GM18909 (cell line): ENCODE data around the gene DNAJC3.

Source experiments
- ATAC-seq: cut with Tn5 transposase; IDR thresholded peaks from one replicate; pipeline ENCODE4 v1.9.1; 2021; ENCODE audit warnings: mild to moderate bottlenecking; ENCODE audit not compliant: unreplicated experiment, poor library complexity

The DNAJC3 gene

DNA sequence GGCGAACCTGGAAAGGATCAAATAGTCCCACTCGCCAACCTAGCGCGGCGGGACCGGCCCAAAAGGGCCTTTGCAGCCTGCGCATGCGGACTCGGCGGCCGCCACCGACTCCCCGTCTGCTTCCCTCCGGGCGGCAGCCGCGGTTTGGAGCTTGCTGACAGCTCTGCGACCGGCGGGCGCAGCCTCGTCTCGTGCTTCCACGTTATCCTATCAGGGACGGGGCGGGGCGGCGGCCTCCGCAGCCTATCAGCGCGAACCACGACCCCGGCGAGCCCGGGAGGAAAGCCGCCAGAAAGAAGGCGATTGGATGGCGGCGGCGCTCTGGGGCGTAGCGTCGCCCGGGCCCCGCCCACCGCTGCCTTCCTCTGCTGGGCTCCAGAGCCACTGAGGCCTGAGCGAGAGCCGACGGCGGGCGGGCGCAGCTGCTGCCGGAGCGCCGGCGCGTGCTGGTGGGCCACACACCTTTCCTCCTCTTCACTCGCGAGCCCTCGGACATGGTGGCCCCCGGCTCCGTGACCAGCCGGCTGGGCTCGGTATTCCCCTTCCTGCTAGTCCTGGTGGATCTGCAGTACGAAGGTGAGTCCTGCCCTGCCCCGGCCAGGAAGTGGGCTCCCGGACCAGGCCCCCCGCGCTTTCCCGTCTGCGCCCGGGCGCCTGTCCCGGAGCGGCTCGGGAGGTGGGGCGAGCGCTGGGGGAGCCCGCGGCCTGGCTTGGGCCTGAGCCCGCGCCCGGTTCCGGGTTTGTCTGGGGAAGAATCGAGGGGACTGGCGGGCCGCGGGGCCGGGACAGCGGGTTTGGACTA, at the start of gene DNAJC3:
DNAJC3 (plus strand) TSS at position 378 of the 802 bp plus-strand sequence; CDS start at position 495, 117 bp downstream.
- peak; percentile 96 for ATAC-seq

DNA sequence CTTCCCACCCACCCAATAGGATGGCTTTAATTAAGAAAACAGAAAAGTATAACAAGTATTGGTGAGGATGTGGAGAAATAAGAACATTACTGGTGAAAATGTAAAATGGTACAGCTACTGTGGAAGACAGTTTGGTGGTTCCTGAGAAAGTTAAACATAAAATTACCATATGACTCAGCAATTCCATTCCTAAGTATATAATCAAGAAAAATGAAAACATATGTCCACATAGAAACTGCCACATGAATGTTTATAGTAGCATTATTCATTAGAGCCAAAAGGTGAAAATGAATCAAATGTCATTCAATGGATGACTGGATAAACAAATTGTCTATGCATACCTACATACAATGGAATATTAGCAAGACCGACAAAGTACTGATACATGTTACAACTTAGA, 49.3 kb upstream of the DNAJC3 start:
- no peak for ATAC-seq

GRCh38 chr13:95628488-95628887, 48.5 kb upstream of the DNAJC3 start:
- ATAC-seq = no peak

DNA sequence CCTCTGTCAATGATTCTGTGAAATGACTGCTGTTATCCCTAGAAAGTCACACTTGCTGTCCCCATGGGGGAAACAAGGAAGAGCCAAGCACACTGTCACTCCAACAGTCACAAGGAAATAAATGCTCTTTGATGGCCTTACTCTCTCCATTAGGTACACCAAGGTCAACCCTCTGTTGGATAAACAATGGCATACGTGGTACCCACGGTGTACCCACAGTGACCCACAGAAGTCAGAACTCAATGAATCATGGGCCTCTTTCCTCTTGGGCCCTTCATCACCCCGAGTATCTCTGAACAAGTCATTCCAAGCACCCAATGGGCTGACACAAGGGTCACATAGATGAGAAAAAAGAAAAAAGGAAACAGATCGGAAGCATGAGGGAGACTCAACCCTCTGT, 47.9 kb upstream of the DNAJC3 start:
- ATAC-seq = no peak

GRCh38 chr13:95630593-95630992, 46.3 kb upstream of the DNAJC3 start:
- no peak for ATAC-seq

DNA sequence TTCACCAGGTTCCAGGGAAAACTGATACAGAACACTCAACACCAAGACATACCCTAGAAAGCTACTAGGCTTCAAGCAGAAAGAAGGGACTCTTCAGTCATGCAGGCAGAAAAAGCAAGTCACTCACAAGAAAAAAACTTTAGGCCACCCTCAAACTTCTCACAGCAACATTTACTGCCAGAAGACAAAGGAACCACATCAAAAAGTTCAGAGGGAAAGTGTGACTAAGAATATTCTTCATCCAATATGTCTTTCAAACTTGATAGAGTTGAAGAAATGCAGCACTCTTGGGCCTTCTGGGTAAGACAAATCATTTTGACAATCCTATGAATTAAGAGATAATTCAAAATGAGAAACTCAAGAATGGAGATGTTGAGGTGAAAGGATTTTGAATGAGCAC, 40.1 kb upstream of the DNAJC3 start:
- ATAC-seq = no peak

DNA sequence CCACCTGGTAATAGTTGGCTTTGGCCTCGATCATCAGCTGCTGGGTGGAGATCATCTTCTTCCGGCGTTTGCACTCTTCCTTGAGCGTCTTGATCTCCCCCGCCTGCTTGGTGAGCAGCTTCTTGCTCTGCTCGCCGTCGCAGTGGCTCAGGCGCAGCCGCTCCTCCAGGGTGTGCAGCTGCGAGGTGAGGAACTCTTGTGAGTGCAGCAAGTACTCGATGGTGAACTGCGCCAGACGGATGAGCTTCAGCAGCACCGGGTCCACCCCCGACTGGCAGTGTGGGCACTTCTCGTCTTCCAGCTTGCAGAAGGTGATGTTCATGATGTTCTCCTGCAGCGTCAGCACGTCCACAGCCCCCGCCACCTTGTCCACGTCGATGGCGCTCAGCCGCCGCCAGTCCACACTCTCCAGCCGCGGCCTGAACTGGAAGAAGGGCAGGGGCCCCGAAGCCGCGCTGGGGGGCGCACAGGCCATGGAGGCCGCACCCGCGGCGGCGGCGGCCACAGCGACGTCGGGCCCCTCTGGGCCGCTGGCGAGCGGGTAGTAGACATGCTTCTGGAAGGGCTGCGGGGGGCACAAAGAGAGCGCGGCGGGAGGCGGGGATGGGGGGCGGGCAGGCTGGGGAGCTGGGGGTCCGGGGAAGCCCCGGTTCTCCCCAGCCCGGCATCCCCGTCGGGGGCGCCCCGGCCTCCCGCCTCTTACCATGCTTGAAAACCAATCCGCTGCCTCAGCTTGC, 35.5 kb upstream of the DNAJC3 start:
- no peak for ATAC-seq

- no peak for ATAC-seq
Observed at GRCh38 chr13:95642028-95642621, 34.8 kb upstream of the DNAJC3 start.

DNA sequence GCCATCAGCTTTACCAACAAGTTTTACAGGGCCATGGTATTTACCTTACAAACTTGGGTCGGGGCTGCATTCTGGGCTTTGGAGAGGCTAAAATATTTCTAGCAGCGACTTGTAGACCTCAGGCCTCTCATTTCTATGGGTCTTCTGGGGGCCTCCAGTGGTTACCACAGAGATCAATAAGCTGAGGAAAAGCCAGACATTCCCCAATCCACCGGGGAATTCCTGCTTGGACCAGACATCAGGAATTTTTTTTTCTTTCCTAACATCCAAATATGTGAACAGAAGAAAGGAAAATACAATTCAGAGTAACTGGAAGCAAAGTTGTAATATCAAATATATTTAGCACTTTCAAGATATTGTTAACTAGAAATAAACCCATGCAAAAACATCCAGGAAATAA, 33.9 kb upstream of the DNAJC3 start:
- ATAC-seq = no peak

DNA sequence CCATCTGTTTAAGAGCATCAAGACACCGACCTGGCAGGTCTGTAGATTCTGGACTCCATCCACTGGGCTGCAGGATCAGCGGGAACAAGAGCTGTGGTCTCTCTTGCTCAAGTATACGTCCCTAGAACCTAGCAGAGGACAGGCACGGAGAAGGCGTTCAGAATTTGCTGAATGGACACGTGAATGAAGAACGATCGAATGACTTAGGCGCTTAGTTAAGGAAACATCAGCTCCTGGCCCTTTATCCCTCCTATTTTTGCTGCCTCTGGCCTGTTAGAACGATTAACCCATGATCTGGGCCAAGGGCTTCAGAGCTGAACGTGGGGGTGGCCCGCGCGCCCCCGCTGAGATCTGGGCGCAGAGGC, 33.4 kb upstream of the DNAJC3 start:
- no peak for ATAC-seq

DNA sequence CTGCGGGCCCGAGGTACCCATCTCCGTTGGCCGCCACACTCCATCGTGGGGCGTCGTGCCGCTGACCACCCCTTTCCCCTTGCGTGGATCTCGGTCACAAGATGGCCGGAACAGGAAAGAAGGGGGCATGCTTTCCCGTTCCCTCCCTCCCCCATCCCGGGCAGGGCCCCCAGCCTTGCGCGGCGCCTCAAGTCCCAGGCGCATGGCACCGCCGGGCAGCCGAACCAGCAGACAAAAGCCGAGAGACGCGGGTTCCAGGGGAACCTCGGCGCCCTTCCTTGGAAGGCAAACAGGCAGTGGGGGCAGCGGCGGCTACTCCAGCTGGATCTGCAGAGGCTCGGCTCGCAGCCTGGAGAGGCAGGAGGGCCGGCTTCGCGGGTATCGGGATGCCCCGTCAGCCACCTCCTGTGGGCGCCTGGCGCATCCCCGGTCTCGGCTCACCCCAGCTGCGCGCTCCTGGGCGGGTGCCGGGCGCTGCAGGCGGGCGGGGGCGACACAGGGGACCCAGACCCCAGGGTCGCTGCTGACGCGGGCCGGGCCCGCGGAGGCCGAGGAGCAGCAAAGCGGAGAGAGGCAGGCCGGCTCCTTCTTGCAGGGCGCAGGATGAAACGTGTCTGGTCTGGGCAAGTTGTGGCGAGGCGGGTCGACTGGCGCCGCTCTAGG, 32.9 kb upstream of the DNAJC3 start:
- ATAC-seq = peak; percentile 48

DNA sequence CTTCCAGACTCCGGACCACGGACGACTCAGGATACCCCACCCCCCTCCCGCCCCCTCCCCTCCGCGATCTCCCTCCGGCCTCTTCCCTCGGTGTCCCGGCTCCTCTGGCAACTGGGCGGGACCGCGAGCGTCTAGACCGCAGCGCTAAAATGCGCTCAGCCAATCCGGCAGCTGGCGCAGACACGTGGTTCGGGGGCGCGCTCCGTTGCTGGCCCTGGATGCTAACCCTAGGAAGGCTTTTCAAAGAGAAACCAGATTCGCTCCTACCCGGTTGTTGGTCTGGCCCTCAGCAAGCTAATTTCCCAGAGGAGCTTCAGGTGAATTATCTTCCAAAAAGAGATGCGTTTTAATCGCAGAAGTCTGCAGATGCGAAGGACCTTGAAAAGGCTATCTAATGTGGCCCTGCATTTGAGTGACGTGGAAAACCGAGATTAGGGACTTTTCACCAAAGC, 32.3 kb upstream of the DNAJC3 start, which contains the start of gene DZIP1:
DZIP1 (minus strand) TSS at position 106 of the 452 bp plus-strand sequence. CDS start 2,677 bp downstream, outside the sequence.
- peak; percentile 61 for ATAC-seq

- ATAC-seq = no peak
Observed at GRCh38 chr13:95647321-95647720, 29.6 kb upstream of the DNAJC3 start.

DNA sequence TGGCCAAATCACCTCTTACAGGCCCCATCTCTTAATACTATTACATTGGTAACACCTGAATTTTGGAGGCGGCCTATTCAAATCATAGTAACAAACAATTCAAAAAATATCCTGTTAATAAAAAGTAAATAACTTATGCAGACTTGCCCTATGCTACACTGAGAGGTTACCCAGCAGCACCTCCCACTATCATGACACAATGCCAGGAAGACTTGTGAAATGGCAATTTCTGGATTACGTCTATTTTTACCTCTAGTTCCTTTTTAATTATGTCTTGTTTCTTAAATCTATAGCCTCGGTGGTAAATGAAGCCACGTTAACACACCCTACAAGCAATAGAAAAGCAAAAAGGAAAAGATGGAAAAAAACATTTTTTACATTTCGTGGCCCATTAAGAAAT, 26.2 kb upstream of the DNAJC3 start:
- no peak for ATAC-seq

- no peak for ATAC-seq
Observed at GRCh38 chr13:95652244-95652764, 24.6 kb upstream of the DNAJC3 start.

- ATAC-seq = no peak
Observed at GRCh38 chr13:95652821-95653220, 24.1 kb upstream of the DNAJC3 start.

GRCh38 chr13:95656386-95657015, 20.4 kb upstream of the DNAJC3 start:
- no peak for ATAC-seq

GRCh38 chr13:95659500-95659899, 17.4 kb upstream of the DNAJC3 start:
- ATAC-seq = no peak

- ATAC-seq = no peak
Observed at GRCh38 chr13:95660981-95661581, 15.9 kb upstream of the DNAJC3 start.
